Panc1 (cell line): ENCODE measurements around the gene HSP90AB1.

Experiments used
- POLR2AphosphoS5 ChIP-seq: IDR thresholded peaks from 2 replicates; pipeline ENCODE4 v1.6.1; 2012; ENCODE audit warnings: mild to moderate bottlenecking, low read depth, low read length, moderate library complexity
- SIN3A ChIP-seq: IDR thresholded peaks from 2 replicates; pipeline ENCODE4 v1.6.1; 2012; ENCODE audit warnings: low read depth, mild to moderate bottlenecking, low read length, moderate library complexity, borderline replicate concordance; ENCODE audit not compliant: insufficient read depth
- TCF7L2 ChIP-seq: IDR thresholded peaks from 2 replicates; pipeline ENCODE4 v1.6.1; 2011; ENCODE audit warnings: mild to moderate bottlenecking, low read depth, low read length, inconsistent platforms
- TF ChIP-seq, protein P1 (sequence below): fragments of 450-650 bp; IDR thresholded peaks from 2 replicates; pipeline ENCODE4 v1.5.1; 2017; ENCODE audit warnings: mild to moderate bottlenecking
- TF ChIP-seq, protein P2 (sequence below), 2 experiments: IDR thresholded peaks; 2 replicates each; pipeline ENCODE4 v1.6.1; 2011 to 2012; ENCODE audit warnings: low read depth in 2 of 2, control low read depth in 1 of 2, low read length in 1 of 2, mild to moderate bottlenecking in 1 of 2, moderate library complexity in 1 of 2; ENCODE audit not compliant: insufficient read depth in 1 of 2

DNA sequence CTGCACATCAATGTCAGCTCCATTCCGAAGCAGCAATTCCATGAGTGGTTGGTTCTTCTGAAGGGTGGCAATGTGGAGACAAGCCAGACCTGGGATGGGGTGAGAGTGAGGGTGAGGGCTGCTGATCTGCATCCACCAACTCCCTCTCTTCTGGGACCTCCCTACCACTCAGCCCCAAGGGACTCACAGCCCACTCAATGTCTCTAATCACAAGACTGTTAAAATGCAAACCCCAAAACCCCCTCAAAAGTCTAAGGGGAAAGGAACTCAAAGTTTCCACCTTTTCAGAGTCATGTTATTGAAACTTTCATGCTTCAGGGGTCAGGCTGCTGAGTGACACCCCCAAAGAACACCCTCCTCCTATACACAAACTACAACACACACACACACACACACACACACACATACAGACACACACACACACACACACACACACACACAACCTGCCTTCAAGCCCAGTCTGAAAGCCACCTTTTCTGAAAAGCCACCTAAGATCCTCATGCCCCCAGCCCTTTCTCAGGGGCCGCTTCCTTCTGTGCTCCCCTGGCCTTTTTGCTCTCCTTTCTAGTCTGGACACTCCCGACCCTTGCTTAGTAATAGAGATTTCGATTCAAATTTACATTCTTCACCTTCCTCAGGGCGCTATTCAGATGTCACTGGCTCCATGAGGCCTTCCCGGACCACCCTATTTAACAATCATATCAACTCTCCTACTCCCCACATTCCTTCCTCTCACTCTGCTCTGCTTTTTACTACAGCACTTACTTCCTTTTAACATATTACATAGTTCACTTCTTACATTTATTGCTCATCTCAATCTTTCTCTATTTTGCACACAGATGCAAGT is 13.8 kb downstream of the HSP90AB1 start:
- TF ChIP-seq POLR2AphosphoS5 = no peak
- TF ChIP-seq, protein P1, sequence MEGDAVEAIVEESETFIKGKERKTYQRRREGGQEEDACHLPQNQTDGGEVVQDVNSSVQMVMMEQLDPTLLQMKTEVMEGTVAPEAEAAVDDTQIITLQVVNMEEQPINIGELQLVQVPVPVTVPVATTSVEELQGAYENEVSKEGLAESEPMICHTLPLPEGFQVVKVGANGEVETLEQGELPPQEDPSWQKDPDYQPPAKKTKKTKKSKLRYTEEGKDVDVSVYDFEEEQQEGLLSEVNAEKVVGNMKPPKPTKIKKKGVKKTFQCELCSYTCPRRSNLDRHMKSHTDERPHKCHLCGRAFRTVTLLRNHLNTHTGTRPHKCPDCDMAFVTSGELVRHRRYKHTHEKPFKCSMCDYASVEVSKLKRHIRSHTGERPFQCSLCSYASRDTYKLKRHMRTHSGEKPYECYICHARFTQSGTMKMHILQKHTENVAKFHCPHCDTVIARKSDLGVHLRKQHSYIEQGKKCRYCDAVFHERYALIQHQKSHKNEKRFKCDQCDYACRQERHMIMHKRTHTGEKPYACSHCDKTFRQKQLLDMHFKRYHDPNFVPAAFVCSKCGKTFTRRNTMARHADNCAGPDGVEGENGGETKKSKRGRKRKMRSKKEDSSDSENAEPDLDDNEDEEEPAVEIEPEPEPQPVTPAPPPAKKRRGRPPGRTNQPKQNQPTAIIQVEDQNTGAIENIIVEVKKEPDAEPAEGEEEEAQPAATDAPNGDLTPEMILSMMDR = no peak
- no peak for TF ChIP-seq TCF7L2
- TF ChIP-seq, protein P2, sequence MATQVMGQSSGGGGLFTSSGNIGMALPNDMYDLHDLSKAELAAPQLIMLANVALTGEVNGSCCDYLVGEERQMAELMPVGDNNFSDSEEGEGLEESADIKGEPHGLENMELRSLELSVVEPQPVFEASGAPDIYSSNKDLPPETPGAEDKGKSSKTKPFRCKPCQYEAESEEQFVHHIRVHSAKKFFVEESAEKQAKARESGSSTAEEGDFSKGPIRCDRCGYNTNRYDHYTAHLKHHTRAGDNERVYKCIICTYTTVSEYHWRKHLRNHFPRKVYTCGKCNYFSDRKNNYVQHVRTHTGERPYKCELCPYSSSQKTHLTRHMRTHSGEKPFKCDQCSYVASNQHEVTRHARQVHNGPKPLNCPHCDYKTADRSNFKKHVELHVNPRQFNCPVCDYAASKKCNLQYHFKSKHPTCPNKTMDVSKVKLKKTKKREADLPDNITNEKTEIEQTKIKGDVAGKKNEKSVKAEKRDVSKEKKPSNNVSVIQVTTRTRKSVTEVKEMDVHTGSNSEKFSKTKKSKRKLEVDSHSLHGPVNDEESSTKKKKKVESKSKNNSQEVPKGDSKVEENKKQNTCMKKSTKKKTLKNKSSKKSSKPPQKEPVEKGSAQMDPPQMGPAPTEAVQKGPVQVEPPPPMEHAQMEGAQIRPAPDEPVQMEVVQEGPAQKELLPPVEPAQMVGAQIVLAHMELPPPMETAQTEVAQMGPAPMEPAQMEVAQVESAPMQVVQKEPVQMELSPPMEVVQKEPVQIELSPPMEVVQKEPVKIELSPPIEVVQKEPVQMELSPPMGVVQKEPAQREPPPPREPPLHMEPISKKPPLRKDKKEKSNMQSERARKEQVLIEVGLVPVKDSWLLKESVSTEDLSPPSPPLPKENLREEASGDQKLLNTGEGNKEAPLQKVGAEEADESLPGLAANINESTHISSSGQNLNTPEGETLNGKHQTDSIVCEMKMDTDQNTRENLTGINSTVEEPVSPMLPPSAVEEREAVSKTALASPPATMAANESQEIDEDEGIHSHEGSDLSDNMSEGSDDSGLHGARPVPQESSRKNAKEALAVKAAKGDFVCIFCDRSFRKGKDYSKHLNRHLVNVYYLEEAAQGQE (IDR thresholded peaks at IDR 0.05; ENCODE audit: insufficient read depth in 1 of 2, low read depth in 2 of 2, low read length in 1 of 2) = no peak
- TF ChIP-seq SIN3A = no peak
